Endothelial cell (in vitro differentiated cells): Measurements from ENCODE around the gene TRAF3. TPM values are rescaled to one million over a fixed set of nuclear protein-coding genes. Genes with fewer than 3 reads are reported as not detected.

Experiments
- DNase-seq: peaks from one replicate; pipeline ENCODE4 v3.0.0; 2021; ENCODE audit warnings: low spot score
- H3K27ac Mint-ChIP-seq: one replicate; pipeline ENCODE4 v1.8.0; 2021; ENCODE audit warnings: mixed read lengths, inconsistent platforms; ENCODE audit not compliant: unreplicated experiment
- H3K27me3 Mint-ChIP-seq: one replicate; pipeline ENCODE4 v1.8.0; 2021; ENCODE audit warnings: mild to moderate bottlenecking, moderate library complexity, mixed read lengths, inconsistent platforms; ENCODE audit not compliant: unreplicated experiment
- H3K36me3 Mint-ChIP-seq: one replicate; pipeline ENCODE4 v1.8.0; 2021; ENCODE audit warnings: mild to moderate bottlenecking, low read depth, mixed read lengths, inconsistent platforms; ENCODE audit not compliant: unreplicated experiment
- H3K4me1 Mint-ChIP-seq: one replicate; pipeline ENCODE4 v1.8.0; 2021; ENCODE audit warnings: mild to moderate bottlenecking, mixed read lengths, inconsistent platforms; ENCODE audit not compliant: unreplicated experiment
- H3K4me3 Mint-ChIP-seq: one replicate; pipeline ENCODE4 v1.8.0; 2021; ENCODE audit warnings: mild to moderate bottlenecking, mixed read lengths, inconsistent platforms; ENCODE audit not compliant: unreplicated experiment
- H3K9me3 Mint-ChIP-seq: one replicate; pipeline ENCODE4 v1.8.0; 2021; ENCODE audit warnings: mixed read lengths, inconsistent platforms; ENCODE audit not compliant: unreplicated experiment
- CTCF ChIP-seq: fragments of 200-600 bp; sonication (generic); IDR thresholded peaks from one replicate; pipeline ENCODE4 v1.5.0; 2021; ENCODE audit warnings: antibody characterized with exemption; ENCODE audit not compliant: unreplicated experiment
- total RNA-seq: library from RNA; stranded (reverse); fragmentation: NEBNext Ultra II Directional; extraction: Animal tissue kit (Norgen Biotek cat#: 25700); gene quantifications from one replicate; pipeline ENCODE4 v1.2.1, GENCODE V29; 2021; ENCODE audit not compliant: unreplicated experiment

The TRAF3 gene
- total RNA-seq, 1 donor from 2014 or later = 9.7 TPM

GRCh38 chr14:102885737-102886447 is 108.6 kb downstream of the TRAF3 start:
- H3K4me1 Mint-ChIP-seq = peaks cover 3% of the 10 kb centered on the region
- TF ChIP-seq CTCF = no peak
- H3K4me3 Mint-ChIP-seq = no peak overlapping the region
- H3K27me3 Mint-ChIP-seq = no peaks in the 10 kb centered on the region
- DNase-seq = no peak
- no peaks in the 10 kb centered on the region for H3K36me3 Mint-ChIP-seq
- H3K9me3 Mint-ChIP-seq = no peaks in the 10 kb centered on the region
- no peak overlapping the region for H3K27ac Mint-ChIP-seq

GRCh38 chr14:102888748-102889147 is 111.5 kb downstream of the TRAF3 start:
- Mint-ChIP-seq H3K27ac (no peak overlapping the region), H3K36me3 (no peaks in the 10 kb centered on the region), H3K4me1 (no peaks in the 10 kb centered on the region), H3K4me3 (no peak overlapping the region), H3K27me3 (no peaks in the 10 kb centered on the region), H3K9me3 (no peaks in the 10 kb centered on the region)
- DNase-seq = no peak
- no peak for TF ChIP-seq CTCF

GRCh38 chr14:102889615-102890014 is 112.4 kb downstream of the TRAF3 start:
- H3K9me3 Mint-ChIP-seq = no peaks in the 10 kb centered on the region
- H3K27me3 Mint-ChIP-seq = no peaks in the 10 kb centered on the region
- DNase-seq = no peak
- H3K4me3 Mint-ChIP-seq = no peak overlapping the region
- no peaks in the 10 kb centered on the region for H3K4me1 Mint-ChIP-seq
- no peak for TF ChIP-seq CTCF
- no peaks in the 10 kb centered on the region for H3K36me3 Mint-ChIP-seq
- no peak overlapping the region for H3K27ac Mint-ChIP-seq

- no peak overlapping the region for H3K27ac Mint-ChIP-seq
- DNase-seq = no peak
- H3K9me3 Mint-ChIP-seq = no peaks in the 10 kb centered on the region
- no peaks in the 10 kb centered on the region for H3K4me1 Mint-ChIP-seq
- TF ChIP-seq CTCF = no peak
- H3K4me3 Mint-ChIP-seq = no peak overlapping the region
- H3K27me3 Mint-ChIP-seq = no peaks in the 10 kb centered on the region
- no peaks in the 10 kb centered on the region for H3K36me3 Mint-ChIP-seq
Measured at GRCh38 chr14:102891111-102891510, 113.9 kb downstream of the TRAF3 start.

GRCh38 chr14:102891556-102891955 is 114.3 kb downstream of the TRAF3 start:
- DNase-seq = no peak
- no peak overlapping the region for H3K27ac Mint-ChIP-seq
- TF ChIP-seq CTCF = no peak
- no peaks in the 10 kb centered on the region for H3K9me3 Mint-ChIP-seq
- no peak overlapping the region for H3K4me3 Mint-ChIP-seq
- H3K36me3 Mint-ChIP-seq = no peaks in the 10 kb centered on the region
- H3K4me1 Mint-ChIP-seq = no peaks in the 10 kb centered on the region
- H3K27me3 Mint-ChIP-seq = no peaks in the 10 kb centered on the region
